Occipital lobe (tissue), 2 donors: ENCODE results near the gene FOLR1. TPM values are rescaled to one million over a fixed set of nuclear protein-coding genes. Genes with fewer than 3 reads are reported as not detected.

ENCODE experiments used
- DNase-seq: peaks from one replicate; lab custom pipeline; 2025; lab: John Stamatoyannopoulos, UW
- total RNA-seq: library from RNA; depleted of rRNA; stranded (reverse); fragments of >200 nt; gene quantifications from one replicate; pipeline ENCODE4 v1.2.3, GENCODE V29; 2014

Gene FOLR1
- total RNA-seq, 1 donor from 2014 or later, result not detected

DNA sequence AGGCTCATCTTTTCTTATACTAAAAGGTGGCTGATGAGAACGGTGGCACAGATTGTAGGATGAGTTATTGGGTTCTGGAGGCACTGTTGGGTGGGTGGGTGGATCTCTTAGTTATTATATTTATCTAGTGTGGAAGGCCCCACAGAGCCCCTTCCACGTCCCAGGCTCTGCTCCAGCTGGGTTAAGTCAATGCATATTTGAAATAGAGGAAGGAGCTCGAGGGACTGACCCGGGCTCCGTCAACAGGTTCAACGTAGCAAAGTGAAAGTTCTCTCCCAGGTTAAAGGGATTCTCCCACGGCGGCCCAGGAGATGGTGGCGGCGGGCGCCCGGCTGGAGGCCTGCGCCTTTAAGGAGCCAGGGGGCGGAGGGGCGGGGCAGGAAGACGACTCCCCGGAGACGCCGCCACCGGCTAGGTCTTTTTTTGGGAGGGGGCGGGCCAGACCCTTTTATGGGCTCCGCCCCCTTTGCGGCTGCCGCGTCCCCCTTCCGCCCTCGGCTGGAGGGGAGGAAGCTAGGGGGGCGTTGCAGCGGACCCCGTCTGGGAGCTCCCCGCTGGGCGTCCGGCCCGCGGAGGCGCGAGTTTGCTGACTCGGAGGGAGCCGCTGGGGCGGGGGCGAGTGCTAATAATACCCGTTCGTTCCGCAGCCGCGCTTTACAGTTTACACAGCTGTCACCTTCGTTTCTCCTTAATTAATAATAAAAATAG, 31.1 kb downstream of the FOLR1 start:
- DNase-seq, result peak; percentile 71

DNA sequence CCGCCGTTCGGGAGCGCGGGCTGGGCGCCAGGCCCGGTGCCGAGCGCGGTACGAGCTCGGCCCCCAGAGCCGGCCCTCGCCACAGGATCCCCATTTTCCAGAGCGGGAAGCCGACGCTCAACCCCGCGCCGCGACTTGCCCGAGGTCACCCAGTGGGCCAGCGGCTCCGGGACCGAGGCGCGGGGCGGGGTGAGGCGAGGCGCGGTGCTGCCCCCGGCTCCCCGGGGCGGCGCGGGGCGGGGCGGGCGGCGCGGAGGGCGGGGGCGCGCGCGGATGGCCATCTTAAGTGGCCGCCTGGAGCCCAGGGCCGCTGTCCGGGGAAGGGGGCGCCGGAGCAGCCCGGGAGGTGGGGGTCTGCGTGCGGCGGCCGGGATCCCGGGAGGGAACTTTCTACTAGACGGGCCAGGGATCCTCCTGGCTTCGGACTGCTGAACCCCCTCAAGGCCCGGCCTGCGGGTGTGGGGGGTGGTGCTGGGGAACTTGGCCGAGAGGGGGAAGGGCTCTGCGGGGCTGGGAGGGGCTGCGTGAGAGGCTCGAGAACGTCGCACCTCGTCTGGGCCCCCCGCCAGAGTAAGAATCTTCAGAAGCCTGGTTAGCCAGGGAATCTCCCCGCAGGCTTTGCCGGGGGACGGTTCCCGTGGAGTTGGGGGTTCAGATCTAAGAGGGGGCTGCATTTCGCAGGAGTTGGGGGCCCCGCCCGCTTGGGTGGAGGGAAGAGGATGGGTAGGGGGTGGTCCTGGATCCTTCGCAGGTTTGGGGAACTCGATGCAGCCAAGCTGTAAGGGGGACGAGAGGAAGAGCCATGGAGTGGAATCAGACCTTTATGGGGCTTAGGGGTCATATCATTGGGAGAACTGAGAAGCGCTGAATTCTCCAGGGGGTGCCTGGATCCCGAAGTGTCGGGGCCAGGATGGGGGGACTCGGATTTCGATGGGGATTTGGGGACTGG, 31.9 kb downstream of the FOLR1 start:
- no peak for DNase-seq

DNA sequence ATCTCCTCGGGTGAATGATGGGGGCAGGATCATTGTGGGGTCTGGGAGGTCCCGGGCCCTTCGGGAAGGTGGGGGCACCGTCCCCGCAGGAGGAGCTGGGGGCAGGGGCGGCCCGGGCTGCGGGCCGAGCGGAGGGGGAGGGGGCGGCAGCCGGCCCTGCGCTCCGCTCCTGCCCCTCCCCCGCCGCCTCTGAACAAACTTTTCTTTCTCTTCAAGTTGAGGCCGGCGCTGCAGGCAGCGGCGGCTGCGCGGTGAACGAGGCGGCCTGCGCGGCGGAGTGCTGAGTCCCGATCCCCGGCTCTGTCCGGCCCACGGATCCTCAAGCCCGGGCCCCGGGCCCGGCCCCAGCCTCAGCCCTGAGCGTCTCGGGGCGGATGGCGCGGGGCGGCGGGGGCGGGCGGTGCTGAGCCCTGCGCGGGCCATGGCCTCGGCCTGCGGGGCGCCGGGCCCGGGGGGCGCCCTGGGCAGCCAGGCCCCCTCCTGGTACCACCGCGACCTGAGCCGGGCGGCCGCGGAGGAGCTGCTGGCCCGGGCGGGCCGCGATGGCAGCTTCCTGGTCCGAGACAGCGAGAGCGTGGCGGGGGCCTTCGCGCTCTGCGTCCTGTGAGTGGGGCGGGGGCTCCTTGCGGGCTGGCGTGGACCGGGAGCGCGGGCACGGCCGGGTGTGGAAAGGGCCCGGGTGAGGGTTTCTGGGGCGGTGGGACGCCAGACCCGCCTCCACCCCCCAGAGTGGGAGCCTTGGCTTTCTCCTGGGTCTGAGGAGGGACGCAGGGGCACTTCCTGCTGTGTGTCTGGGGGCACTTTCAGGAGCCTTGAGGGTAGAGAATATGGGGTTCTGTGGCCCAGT, 32.8 kb downstream of the FOLR1 start, which contains the start of gene INPPL1:
Gene INPPL1 (plus strand): TSS at position 204 of the 847 bp plus-strand sequence. CDS start 218 bp downstream, at position 422.
- DNase-seq, result no peak

DNA sequence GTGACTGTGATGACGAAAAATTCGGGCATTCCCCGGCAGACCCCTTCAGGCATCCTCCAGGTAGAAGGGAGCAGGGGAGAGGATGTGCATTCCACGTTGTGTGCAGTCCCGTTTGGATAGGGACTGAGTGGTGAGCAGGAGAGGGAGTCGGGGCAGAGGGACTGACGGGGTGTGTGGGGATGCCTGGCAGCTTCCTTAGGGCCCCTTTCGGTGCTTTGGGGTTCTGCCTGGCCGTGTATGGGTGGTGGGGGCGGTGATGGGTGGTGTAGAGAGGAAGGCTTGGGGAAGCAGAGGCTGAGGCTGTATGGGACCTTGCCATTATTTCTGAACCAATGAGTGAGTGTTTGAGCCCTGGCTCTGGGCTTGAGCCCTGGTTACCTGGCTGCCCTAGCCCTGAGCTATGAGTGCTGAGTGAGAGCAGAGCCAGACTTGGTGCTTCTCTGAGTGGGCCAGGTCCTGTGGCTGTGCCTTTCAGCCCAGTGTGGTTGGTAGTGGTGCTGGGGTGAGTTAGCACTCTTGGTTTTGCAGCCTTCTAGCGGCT, 33.5 kb downstream of the FOLR1 start:
- DNase-seq, result no peak

DNA sequence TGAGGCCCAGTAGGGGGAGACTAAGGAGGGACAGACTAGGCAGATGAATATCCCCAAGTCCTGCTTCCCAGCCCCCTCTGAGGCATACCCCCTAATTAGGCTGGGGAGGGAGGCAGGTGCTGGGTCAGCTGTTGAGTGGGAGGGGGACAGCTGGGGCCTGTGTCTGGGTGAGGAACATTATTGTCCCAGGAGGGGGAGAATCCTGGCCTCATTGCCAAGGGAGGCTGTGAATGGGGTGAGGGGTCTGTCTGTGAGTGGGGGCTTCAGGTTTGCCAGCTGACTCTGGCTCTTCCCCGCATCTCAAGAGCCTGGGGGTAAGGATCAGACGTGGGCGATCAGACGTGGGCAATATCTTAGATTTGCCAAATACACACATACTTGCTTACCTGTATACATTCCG, 34.8 kb downstream of the FOLR1 start:
- no peak for DNase-seq

DNA sequence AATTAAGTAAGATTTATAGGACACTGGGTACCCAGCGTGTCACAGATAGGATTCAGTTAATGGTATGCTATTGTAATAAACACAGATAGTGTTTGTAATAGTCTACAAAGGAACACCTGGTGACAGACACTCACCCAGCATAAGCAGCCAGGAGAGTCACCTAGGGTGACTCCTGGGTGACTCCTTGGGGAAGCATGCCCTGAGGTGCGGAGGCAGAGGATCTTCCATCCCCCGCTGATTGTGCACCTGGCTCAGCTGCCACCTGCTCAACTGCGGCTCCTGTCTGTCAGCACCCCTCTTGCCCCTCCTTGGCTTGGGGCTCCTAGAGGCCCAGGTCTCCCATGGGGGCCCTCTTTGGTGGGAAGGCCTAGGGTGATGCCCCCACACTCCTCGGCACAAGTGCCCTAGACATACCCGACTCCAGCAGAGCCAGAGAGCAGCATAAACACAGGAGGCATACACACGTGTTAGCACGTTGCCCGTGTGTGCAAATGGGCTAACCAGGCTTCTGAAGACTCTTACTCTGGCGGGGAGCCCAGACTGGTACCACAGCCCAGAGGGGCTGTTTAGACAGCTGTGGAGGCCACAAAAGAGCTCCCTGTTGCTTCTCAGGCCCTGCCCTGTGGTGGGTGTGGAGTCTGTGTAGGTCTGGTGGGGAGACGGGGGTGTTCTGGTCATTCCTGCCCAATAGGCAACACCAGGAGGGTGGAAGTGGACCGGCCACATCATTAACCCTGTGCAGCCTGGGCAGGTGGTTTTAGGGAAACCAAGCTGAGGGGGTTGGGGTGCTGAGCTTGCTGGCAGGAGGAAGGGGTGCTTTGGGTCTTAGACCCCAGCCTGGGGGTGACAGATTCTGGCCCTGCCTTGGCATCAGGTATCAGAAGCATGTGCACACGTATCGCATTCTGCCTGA, 35.6 kb downstream of the FOLR1 start:
- DNase-seq, result no peak

DNA sequence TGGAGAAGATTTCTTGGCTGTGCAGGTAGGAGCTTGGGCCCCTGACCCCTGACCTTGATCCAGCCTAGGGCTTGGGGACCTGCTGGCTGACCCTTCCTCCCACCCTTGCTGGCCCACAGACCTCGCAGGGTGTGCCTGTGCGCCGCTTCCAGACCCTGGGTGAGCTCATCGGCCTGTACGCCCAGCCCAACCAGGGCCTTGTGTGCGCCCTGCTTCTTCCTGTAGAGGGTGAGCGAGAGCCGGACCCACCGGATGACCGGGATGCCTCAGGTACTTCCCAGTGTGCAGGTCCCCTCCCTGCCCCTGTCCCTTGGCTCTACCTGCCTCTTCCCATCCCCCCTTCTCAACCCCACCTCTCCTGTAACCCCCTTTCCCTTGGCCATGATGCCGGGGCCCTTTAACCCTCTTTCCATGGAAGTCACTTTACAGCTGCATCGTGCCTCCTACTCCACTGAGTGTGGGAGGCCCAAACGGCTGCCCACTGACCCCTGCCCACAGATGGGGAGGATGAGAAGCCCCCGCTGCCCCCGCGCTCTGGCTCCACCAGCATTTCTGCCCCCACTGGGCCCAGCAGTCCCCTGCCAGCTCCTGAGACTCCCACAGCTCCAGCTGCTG, 36.4 kb downstream of the FOLR1 start:
- no peak for DNase-seq

DNA sequence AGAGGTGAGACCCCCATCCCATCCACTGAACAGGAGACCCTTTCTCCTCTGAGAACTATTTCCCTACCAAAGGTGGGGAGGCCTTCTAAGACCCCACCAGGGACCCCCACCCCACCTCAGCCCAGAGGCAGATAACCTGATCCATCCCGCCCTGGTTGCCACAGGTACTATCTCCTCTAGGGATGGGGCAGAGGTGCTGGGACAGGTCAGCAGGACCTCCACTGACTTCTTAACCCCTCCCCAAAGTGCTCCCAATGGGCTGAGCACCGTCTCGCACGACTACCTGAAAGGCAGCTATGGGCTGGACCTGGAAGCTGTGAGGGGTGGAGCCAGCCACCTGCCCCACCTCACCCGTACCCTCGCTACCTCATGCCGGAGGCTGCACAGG, 36.9 kb downstream of the FOLR1 start:
- no peak for DNase-seq

DNA sequence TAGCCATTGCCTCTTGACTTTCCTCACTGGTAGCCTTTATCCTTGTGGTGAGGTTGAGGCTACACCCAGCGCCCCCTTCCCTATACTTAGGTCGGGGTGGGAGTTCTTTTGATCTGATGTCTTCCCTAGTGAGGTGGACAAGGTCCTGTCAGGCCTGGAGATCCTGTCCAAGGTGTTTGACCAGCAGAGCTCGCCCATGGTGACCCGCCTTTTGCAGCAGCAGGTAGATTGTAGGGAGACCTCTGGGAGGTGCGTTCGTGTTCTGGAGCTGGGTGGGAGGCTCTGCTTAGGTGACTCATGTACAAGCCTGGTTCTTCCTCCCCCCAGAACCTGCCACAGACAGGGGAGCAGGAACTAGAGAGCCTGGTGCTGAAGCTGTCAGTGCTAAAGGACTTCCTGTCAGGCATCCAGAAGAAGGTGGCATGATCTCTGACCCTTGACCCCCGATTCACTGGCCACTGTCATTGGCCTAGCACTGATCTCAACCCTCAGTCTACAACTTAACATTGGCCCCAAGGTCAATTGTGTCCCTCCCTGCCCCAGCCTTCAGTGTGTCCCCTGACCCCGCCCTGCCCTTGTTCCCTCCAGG, 37.5 kb downstream of the FOLR1 start:
- DNase-seq, result no peak

DNA sequence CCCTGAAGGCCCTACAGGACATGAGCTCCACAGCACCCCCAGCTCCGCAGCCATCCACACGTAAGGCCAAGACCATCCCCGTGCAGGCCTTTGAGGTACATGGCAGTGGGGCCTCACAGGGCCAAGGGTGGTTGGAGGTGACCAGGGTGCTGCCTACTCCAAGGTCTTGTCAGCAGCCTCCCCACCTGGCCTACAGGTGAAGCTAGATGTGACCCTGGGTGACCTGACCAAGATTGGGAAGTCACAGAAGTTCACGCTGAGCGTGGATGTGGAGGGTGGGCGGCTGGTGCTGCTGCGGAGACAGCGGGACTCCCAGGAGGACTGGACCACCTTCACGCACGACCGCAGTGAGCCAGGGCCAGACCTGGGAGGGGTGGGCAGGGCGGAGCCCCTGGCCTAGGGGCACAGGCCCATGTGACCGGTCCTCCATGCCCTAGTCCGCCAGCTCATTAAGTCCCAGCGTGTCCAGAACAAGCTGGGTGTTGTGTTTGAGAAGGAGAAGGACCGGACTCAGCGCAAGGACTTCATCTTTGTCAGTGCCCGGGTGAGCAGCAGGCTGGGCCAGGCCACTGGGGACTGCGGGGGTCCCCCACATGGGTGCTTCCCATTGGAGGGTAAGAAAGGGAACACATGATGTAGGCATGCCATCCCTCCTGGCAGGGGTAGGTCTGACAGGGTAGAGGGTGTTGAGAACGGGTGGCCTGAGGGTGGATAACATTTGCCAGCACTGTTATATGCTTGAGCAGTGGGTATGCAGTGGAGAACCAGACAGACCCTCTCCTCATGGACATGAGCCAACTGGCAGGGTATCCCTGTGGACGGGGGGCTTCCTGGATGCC, 38.2 kb downstream of the FOLR1 start:
- no peak for DNase-seq

DNA sequence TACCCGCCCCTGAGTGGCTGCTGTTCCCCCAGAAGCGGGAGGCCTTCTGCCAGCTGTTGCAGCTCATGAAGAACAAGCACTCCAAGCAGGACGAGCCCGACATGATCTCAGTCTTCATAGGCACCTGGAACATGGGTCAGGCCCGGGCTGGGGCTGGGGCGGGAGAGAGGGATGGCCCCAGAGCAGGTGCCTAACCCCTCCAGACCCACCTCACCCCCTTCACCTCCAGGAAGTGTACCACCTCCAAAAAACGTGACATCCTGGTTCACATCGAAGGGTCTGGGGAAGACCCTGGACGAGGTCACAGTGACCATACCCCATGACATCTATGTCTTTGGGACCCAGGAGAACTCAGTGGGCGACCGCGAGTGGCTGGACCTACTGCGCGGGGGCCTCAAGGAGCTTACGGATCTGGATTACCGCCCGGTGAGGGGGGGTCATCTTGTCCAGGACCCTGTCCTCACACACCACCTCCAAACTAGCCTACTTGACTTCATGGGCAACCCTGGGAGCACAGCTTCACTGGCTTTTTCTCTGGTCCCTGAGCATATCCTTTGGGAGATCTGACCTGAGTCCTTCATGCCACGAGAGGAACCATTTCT, 38.9 kb downstream of the FOLR1 start:
- DNase-seq, result no peak

DNA sequence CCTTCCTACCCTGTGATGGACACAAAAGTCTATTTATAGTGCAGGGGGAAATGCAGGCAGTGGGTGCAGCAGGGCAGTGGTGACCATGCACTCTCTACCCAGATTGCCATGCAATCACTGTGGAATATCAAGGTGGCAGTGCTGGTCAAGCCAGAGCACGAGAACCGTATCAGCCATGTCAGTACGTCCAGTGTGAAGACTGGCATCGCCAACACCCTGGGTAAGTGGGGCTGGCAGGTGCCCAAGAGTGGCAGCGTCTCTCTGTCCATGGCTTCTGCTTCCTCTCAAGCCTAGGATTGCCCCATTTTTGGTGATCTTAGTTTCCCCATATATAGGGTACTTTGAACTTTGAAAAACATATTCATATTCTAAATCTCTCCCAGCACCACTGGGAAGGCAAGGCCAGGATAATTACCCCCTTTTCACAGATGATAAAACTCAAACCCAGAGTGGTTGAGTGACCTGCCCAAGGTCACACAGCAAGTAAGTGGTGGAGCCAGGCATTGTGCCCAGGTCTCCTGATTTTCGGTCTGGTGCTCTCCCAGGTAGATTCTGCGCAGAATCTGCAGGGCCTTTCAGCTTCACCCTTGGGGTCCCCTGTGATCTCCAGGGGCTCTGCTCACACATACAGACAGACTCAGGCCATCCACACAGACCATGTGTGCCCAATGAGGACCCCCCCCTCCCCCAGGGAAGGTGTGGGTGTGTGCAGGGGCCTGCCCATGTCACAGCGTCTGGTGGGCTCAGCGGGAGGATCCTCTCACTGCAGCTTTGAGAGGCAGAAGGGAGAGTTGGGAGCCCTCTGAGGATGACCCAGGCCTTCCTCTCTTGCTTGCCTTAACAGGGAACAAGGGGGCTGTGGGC, 39.7 kb downstream of the FOLR1 start:
- DNase-seq, result no peak

DNA sequence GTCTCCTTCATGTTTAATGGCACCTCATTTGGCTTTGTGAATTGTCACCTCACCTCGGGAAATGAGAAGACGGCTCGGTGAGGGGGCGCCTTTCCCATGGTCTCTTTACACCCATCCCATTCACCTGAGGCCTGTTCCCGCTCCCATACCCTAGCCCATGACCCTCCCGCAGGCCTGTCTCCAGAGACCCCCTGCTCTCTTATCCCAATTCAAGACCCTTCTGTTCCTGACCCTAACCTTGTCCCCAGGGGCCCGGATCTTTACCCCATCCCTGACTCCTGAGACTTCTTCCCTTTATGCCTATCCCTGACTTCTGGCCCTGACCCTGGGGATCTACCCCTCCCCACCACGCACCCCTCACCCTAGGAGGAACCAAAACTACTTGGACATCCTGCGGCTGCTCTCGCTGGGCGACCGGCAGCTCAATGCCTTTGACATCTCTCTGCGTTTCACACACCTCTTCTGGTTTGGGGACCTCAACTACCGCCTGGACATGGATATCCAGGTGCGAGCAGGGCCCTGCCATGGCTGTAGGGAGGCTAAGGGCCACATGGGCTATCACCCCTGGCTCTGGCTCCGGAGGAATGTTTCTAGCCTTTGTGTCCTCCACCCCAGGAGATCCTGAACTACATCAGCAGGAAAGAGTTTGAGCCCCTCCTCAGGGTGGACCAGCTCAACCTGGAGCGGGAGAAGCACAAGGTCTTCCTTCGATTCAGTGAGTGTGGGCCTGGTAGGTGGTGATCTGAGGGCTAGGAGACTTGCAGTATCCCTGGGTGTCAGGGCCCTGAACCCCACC, 40.5 kb downstream of the FOLR1 start:
- DNase-seq, result no peak

DNA sequence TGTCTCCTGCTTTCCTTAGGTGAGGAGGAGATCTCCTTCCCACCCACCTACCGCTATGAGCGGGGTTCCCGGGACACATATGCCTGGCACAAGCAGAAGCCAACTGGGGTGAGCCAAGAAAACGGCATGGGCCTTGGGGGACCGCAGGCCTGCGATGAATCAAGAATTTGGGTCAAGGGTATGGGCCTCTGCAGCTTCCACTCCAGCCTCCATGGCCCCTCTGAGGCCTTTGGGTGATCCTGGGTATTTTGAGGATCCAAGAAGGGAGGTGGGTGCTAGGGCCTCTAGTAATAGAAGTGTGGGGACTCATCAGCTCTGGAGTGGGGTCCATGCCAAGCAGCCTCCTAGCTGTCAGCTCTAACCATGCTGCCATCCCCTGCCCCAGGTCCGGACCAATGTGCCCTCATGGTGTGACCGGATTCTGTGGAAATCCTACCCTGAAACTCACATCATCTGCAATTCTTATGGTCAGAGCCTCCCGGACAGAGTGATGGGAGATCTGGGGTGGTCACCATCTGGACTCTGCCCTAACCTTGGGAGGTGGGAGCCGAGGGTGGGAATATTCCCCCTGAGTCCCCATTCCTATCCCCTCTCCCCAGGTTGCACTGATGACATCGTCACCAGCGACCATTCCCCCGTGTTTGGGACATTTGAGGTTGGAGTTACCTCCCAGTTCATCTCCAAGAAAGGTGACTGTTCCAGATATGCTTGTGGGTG, 41.3 kb downstream of the FOLR1 start:
- no peak for DNase-seq

DNA sequence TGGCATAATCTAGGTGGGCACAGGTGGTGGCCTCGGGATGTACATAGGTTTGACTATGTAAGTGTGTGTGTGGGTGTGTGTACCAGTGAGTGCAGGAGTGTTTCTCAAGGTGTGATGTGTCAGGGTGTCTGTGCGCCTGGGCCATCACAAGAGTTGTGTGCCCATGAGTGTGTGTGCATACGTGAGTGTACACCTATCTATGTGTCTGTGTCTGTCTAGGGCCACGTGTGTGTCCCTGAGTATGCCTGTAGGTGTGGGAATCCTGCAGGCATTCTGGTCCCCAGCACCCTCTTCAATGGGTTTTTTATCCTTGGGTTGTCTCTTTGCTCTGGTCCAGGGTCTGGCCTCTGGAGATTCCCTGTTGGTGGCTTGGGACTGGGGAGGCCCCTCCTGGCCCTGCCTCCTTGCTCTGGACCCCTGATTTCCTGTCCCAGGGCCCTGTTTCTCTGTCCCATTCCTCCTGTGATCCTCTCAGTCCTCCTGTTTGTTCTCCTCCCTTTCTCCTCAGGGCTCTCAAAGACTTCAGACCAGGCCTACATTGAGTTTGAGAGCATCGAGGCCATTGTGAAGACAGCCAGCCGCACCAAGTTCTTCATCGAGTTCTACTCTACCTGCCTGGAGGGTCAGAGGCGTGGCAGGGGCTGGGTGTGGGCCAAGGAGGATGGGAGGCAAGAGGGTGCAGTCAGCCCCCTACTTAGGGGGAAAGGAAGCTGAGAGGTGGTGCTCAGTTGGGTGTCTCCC, 42.0 kb downstream of the FOLR1 start:
- DNase-seq, result no peak
